Measurements from ENCODE around the gene NT5C1B. TPM values are rescaled to one million over a fixed set of nuclear protein-coding genes. Genes with fewer than 3 reads are reported as not detected.

NT5C1B gene
- total RNA-seq, 2 experiments from 2014 or later: not detected

DNA sequence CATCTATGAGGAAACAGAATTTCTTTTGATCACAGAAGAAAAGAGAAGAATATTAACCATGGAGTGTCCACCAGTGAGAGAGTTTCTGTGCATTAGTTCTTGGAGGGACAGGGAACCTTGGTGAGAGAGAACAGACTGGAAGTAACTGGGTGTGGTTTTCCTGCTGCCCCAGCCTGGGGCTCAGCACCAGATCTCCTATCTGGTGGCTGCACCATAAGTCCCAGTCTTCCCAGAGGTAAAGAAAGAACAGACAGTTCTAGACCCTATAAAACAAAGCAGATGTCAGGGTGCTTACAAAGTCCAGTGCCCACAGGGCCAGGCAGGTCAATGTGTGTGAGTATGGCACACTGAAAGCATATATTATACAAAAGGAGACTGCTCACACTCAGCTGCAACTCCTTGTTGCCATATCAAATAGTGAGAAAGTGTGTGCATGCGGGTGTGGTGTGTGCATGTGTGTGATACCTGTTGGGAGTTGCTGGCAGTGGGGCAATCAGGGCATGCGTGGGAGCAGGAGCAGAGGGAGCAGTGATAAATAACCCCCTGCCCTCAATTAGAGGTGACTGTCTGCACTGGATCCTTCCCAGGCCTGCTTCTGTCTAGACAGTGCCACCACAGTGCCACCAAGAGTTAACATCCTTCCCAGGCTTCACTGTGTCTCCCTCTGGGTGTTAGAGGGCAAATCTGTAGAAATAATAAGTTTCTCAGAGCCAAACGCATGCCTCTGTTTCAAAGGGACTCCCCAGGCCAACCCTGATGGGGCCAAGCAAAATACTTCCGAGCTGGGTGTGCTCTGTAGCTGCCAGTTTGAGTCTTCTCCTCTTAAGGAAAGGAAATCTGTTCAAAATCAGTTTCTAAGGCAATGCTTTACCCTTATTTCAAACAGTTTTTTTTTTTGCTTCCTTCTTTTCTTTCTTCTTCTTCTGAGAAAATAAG is 74.6 kb downstream of the NT5C1B start:
- Mint-ChIP-seq H3K4me3 (no peak overlapping the region), H3K9me3 (no peaks in the 10 kb centered on the region), H3K4me1 (no peaks in the 10 kb centered on the region), H3K27me3 (peaks cover 24% of the 10 kb centered on the region), H3K36me3 (no peaks in the 10 kb centered on the region), H3K27ac (no peak overlapping the region)
- no peak for DNase-seq
- POLR2A ChIA-PET: no interaction called here
- ATAC-seq (ENCODE audit: low read depth): no peak

Other genes with a start within 250 kb of the NT5C1B start
- gene RDH14, start 28.9 kb downstream of the NT5C1B start, total RNA-seq: 10 to 100 TPM; 19.6 to 20.9 TPM

Measured in activated naive CD8-positive, alpha-beta T cell treated with anti-CD3 and anti-CD28 coated beads, Interleukin-2, amount 10 ng/mL, durations not matched to agents 7 days and 5 days (primary cell).